ENCODE data around the gene RNF166. TPM values are rescaled to one million over a fixed set of nuclear protein-coding genes. Genes with fewer than 3 reads are reported as not detected.

Gene RNF166
- total and polyA plus RNA-seq, 2 of the 13 experiments (the other 11 are each of a cell fraction or from before 2014, with no cell fraction given), result 21.4 to 23.0 TPM

DNA sequence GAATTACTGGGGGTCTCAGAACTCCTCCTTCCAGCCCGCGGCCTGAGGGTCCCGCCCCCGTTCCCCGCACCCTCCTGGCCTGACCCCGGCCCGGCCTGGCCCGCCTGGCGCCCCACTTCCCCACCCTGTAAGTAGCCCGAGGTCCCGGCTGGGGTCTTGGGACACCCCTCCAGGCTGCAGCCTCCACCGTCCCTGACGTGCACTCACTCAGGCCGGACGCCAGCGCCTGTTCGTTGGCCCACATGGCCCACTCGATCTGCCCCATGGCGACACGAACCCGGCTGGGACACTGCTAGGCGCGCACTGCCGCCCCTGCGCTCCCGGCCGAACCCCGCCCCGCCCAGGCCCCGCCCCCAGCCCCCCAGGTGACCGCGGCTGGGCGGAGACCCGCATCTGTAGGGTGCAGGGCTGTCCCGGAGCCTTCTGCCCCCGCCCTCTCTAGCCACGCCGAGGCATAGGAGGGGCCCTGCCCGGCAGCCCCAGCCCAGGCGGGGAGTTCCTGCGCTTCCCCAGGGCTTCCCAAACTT is 55.4 kb downstream of the RNF166 start, which contains the start of gene CYBA (continued):
- TF ChIP-seq, protein P1, sequence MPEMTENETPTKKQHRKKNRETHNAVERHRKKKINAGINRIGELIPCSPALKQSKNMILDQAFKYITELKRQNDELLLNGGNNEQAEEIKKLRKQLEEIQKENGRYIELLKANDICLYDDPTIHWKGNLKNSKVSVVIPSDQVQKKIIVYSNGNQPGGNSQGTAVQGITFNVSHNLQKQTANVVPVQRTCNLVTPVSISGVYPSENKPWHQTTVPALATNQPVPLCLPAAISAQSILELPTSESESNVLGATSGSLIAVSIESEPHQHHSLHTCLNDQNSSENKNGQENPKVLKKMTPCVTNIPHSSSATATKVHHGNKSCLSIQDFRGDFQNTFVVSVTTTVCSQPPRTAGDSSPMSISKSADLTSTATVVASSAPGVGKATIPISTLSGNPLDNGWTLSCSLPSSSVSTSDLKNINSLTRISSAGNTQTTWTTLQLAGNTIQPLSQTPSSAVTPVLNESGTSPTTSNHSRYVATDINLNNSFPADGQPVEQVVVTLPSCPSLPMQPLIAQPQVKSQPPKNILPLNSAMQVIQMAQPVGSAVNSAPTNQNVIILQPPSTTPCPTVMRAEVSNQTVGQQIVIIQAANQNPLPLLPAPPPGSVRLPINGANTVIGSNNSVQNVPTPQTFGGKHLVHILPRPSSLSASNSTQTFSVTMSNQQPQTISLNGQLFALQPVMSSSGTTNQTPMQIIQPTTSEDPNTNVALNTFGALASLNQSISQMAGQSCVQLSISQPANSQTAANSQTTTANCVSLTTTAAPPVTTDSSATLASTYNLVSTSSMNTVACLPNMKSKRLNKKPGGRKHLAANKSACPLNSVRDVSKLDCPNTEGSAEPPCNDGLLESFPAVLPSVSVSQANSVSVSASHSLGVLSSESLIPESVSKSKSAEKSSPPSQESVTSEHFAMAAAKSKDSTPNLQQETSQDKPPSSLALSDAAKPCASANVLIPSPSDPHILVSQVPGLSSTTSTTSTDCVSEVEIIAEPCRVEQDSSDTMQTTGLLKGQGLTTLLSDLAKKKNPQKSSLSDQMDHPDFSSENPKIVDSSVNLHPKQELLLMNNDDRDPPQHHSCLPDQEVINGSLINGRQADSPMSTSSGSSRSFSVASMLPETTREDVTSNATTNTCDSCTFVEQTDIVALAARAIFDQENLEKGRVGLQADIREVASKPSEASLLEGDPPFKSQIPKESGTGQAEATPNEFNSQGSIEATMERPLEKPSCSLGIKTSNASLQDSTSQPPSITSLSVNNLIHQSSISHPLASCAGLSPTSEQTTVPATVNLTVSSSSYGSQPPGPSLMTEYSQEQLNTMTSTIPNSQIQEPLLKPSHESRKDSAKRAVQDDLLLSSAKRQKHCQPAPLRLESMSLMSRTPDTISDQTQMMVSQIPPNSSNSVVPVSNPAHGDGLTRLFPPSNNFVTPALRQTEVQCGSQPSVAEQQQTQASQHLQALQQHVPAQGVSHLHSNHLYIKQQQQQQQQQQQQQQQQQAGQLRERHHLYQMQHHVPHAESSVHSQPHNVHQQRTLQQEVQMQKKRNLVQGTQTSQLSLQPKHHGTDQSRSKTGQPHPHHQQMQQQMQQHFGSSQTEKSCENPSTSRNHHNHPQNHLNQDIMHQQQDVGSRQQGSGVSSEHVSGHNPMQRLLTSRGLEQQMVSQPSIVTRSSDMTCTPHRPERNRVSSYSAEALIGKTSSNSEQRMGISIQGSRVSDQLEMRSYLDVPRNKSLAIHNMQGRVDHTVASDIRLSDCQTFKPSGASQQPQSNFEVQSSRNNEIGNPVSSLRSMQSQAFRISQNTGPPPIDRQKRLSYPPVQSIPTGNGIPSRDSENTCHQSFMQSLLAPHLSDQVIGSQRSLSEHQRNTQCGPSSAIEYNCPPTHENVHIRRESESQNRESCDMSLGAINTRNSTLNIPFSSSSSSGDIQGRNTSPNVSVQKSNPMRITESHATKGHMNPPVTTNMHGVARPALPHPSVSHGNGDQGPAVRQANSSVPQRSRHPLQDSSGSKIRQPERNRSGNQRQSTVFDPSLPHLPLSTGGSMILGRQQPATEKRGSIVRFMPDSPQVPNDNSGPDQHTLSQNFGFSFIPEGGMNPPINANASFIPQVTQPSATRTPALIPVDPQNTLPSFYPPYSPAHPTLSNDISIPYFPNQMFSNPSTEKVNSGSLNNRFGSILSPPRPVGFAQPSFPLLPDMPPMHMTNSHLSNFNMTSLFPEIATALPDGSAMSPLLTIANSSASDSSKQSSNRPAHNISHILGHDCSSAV (CRISPR knock-in tag; IDR thresholded peaks at IDR 0.05; ENCODE audit: borderline replicate concordance), result no peak
- TF ChIP-seq RBAK (CRISPR knock-in tag; IDR thresholded peaks at IDR 0.05), result no peak
- no peak for TF ChIP-seq WIZ (CRISPR knock-in tag; IDR thresholded peaks at IDR 0.05)
- peak; percentile 9; the same call in 1 of the 2 replicates for TF ChIP-seq GABPB1 (CRISPR knock-in tag; IDR thresholded peaks at IDR 0.05)
- TF ChIP-seq FOXP4 (CRISPR knock-in tag; IDR thresholded peaks at IDR 0.05), result no peak
- TF ChIP-seq ZFYVE20 (CRISPR knock-in tag; IDR thresholded peaks at IDR 0.05; ENCODE audit: borderline replicate concordance, low read depth), result no peak
- no peak for TF ChIP-seq ARID3A (IDR thresholded peaks at IDR 0.05; ENCODE audit: low read depth, low read length)
- 0 out of 4 replicates have a peak, but pooled peaks of 1 of the 2 experiments have one; percentile 2 for TF ChIP-seq HMGXB4 (CRISPR knock-in tag; IDR thresholded peaks at IDR 0.05; ENCODE audit: borderline replicate concordance in 1 of 2, low read depth in 1 of 2)
- TF ChIP-seq, protein P2, sequence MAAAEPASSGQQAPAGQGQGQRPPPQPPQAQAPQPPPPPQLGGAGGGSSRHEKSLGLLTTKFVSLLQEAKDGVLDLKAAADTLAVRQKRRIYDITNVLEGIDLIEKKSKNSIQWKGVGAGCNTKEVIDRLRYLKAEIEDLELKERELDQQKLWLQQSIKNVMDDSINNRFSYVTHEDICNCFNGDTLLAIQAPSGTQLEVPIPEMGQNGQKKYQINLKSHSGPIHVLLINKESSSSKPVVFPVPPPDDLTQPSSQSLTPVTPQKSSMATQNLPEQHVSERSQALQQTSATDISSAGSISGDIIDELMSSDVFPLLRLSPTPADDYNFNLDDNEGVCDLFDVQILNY (CRISPR knock-in tag; conservative IDR thresholded peaks at IDR 0.05), result no peak
- TF ChIP-seq ZNF792 (CRISPR knock-in tag; IDR thresholded peaks at IDR 0.05), result 0 out of 2 replicates have a peak, but pooled peaks have one; percentile 24
- TF ChIP-seq ZIK1 (CRISPR knock-in tag; IDR thresholded peaks at IDR 0.05; ENCODE audit: borderline replicate concordance, low read depth), result peak; percentile 54; the same call in 1 of the 2 replicates
